HG02571 (cell line): ENCODE data around the gene BSN.
"Not testable (repeated sequence)": the region's sequence is repeated elsewhere in the genome, so short reads cannot be mapped to it uniquely, and the experiment has no call there.

Experiments
- ATAC-seq: cut with Tn5 transposase; IDR thresholded peaks from one replicate; pipeline ENCODE4 v1.9.1; 2021; ENCODE audit warnings: mild to moderate bottlenecking, moderate library complexity; ENCODE audit not compliant: unreplicated experiment

Gene BSN

GRCh38 chr3:49533786-49534519, 20.3 kb upstream of the BSN start:
- no peak for ATAC-seq

DNA sequence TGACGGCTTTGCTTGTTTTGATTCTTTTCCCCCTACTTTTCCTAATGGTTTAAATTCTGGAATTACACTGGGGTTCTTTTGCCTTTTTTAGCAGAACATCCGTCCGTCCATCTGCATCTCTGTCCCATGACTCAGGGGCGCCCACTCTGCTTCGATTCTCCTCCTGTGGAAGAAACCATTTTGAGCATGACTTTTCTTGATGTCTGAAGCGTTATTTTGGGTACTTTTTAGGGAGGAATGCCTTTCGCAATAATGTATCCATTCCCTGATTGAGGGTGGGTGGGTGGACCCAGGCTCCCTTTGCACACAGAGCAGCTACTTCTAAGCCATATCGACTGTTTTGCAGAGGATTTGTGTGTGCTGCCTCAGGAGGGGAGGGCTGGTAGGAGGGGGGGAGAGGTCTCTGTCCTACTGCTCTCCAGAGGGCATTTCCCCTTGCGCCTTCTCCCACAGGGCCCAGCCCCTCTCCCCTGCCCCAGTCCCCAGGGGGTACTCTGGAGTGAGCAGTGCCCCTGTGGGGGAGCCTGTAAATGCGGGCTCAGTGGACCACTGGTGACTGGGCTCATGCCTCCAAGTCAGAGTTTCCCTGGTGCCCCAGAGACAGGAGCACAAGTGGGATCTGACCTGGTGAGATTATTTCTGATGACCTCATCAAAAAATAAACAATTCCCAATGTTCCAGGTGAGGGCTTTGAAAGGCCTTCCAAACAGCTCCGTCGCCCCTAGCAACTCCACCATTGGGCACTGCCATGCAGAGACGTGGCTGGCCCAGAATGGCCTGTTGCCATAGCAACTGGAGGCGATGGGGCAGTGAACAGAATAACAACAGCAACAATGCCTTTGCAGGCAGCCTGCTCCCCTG, 19.5 kb upstream of the BSN start:
- no peak for ATAC-seq

GRCh38 chr3:49535971-49536874, 18.1 kb upstream of the BSN start:
- no peak for ATAC-seq

GRCh38 chr3:49536875-49537533, 17.3 kb upstream of the BSN start:
- ATAC-seq: no peak

- ATAC-seq: peak; percentile 86
Observed at GRCh38 chr3:49539659-49540560, 14.4 kb upstream of the BSN start.

- ATAC-seq: no peak
Observed at GRCh38 chr3:49552087-49552486, 2.2 kb upstream of the BSN start.

GRCh38 chr3:49553324-49553691, 969 bp upstream of the BSN start:
- ATAC-seq: no peak

GRCh38 chr3:49554633-49555265, 472 bp downstream of the BSN start:
- peak; percentile 46 for ATAC-seq

DNA sequence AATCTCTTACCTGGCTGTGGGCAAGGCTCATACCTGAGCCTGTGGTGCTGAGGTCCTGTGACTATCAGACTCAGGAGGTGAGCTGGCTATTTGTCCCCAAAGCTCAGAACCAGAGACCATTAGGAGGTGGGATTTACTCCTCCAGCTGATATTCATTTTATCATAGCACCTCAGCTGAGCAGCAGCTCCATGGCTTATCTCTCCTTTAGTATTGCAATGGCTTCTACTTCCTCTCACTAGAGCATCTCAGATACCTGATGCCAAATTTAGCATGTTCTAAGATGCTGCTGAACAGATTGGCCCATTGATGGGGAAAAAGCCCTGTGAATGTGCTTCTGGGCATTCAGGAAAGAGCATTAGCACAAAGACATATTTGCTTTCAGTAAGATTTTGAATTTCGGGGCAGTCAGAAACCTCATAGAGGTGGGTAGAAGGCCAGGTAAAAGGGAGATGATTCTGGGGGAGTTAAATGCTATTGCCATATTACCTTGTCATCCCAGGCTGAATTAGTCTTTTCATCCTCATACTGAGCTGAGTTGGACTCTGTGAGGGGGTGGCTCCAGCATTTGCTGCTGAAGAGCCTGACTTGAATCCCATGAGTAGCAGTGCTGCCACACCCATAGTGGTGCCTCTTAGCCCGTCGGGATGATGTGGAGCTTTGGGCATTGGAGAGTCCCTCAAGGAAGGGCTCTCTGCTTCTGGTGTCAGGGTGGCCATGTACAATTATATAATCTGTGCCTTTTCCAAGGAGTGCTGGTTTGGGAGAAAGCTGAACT, 2.4 kb downstream of the BSN start:
- ATAC-seq: no peak

DNA sequence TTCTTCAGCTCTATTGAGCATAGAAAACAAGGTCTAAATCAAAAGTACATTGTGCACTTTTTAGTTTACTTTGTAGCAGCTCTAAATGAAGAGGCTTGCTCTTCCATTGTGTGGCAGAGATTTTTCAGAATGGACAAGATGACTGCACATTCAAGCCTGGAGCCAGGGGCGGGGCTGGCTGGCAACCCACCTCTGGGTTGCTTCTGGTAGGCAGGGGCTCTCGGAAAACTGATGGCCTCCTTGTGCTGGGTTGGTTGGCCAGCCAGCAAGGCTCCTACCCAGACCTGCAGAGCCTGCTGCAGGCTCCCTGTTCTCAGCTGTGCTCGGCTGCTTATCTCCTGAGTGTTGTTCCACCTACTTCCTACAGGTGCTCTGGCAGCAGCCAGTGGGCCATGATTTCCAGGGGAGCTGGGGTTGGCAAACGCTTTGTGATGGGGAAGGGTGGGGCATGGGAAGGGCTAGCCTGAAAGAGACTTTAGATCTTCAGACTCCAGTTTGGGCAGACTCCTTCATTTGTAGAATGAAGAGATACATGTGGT, 8.8 kb downstream of the BSN start:
- ATAC-seq: no peak

GRCh38 chr3:49563766-49564165, 9.5 kb downstream of the BSN start:
- no peak for ATAC-seq

DNA sequence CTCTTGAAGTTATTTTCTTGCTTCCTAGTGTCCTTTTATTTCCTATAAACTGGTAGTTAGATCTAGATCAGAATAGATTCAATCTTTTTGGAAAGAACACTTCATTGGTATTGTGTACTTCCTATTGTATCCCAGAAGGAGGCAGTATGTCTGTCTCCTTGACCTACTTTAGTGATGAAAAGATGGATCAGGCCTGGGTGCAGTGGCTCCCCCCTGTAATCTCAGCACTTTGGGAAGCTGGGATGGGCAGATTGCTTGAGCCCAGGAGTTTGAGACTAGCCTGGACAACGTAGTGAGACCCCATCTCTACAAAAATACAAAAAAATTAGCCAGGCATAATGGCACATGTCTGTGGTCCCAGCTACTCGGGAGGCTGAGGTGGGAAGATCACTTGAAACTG, 12.0 kb downstream of the BSN start:
- no peak for ATAC-seq

DNA sequence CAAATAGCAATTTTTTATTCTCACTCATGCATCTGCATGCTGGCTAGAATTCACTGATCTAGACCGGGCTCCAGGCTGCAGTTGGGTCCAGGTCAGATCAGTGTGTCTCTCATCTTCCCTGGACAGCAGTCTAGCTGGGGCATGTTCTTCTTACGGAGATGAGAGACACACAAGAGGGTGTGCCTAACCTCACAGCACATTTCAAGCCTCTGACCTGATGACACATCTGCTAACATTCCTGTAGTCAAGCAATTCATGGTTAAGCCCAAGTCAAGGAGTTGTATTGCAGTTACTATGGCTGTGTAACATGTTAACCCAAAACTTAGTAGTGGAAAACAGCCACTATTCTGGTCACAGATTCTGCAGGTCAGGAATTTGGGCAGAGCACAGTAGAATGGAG, 13.1 kb downstream of the BSN start:
- ATAC-seq: no peak

GRCh38 chr3:49568965-49569364, 14.7 kb downstream of the BSN start:
- no peak for ATAC-seq

DNA sequence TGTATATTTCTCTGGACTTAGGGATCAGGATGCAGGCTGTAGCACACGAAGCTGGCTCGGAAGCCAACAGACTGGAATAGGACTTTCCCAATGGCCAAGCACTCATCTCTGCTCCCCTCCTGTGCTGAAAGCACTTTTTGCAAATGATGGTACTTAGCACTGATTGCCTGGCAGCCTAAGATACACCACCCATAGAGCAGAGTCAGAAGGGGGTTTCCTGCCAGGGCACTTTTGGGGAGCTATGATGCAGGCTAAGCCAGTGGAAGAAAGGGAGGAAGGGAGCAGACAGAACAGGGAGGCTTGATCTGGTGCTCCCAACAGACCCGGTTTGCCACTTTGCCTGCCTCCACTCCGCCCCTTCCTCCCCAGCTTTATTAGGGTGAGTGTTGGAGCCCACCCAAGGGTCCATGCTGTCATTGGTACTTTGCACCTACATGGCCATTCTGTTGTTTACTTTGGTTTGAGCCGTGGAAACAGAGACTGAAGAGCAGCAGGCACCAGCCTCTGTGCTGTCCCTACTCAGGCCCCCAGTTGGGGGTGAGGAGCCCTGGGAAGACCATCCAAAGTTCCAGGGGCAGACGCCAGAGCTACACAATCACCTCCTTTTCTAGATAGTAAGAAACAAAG, 15.9 kb downstream of the BSN start:
- no peak for ATAC-seq

DNA sequence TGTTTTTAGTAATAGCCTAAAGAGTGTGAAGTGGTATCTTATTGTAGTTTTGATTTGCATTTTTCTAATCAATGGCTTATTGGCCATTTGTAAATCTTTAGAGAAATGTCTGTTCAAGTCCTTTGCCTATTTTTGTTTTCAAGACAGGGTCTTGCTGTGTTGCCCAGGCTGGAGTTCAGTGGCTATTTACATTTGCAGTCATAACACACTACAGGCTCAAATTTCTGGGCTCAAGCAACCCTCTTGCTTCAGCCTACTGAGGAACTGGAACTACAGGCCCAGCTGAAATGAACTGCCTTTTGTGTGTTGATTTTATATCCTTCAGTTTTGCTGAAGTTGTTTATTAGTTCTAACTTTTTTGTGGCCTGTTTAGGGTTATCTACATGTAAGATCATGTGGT, 27.9 kb downstream of the BSN start:
- ATAC-seq: no peak

DNA sequence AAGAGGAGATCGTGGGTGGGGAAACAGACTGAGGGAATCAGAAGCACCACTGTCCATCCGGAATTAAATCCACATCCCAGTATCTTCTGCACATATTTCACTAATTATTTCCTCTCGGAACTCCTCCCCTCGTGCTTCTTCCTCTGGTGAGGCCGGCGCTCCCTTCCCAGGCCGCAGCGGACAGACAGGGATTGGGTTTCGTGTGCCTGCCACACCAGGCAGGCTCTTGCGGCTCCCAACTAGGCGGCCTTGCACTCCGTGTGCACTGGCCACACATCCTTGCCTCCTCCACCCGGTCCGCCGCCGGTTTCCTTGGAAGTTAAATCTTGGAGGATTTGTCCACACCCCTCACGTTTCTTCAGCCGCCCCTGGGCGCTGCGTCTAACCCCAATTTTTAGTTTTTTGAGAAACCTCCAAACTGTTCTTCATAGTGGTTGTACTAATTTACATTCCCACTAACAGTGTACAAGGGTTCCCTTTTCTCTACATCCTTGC, 31.0 kb downstream of the BSN start:
- not testable (repeated sequence) for ATAC-seq

- no peak for ATAC-seq
Observed at GRCh38 chr3:49591615-49592014, 37.3 kb downstream of the BSN start.
